GM21619 (cell line): Measurements from ENCODE around the gene FMNL1.

Experiments
- ATAC-seq: cut with Tn5 transposase; IDR thresholded peaks from one replicate; pipeline ENCODE4 v1.9.1; 2021; ENCODE audit not compliant: unreplicated experiment

The FMNL1 gene

GRCh38 chr17:45256114-45256966, 34.7 kb downstream of the FMNL1 start:
- no peak for ATAC-seq

GRCh38 chr17:45257115-45257514, 35.4 kb downstream of the FMNL1 start:
- no peak for ATAC-seq

- ATAC-seq: no peak
These were observed 37.3 kb downstream of the FMNL1 start for GRCh38 chr17:45258981-45259380.

- no peak for ATAC-seq
These were observed 38.6 kb downstream of the FMNL1 start for GRCh38 chr17:45260204-45260783.

GRCh38 chr17:45261577-45262515, 40.2 kb downstream of the FMNL1 start, which contains the start of gene SPATA32:
Gene SPATA32 (minus strand): TSS chr17:45262094. CDS start chr17:45262016, 78 bp downstream.
- peak; percentile 53 for ATAC-seq

- no peak for ATAC-seq
These were observed 41.1 kb downstream of the FMNL1 start for GRCh38 chr17:45262516-45263476.

GRCh38 chr17:45263477-45263860, 41.8 kb downstream of the FMNL1 start:
- no peak for ATAC-seq

- no peak for ATAC-seq
These were observed 42.7 kb downstream of the FMNL1 start for GRCh38 chr17:45264430-45264829.

- ATAC-seq: no peak
These were observed 43.3 kb downstream of the FMNL1 start for GRCh38 chr17:45264988-45265387.

- no peak for ATAC-seq
These were observed 44.1 kb downstream of the FMNL1 start for GRCh38 chr17:45265821-45266220.

GRCh38 chr17:45266372-45266926, 44.8 kb downstream of the FMNL1 start:
- ATAC-seq: no peak

GRCh38 chr17:45267436-45268055, 45.9 kb downstream of the FMNL1 start:
- ATAC-seq: no peak

- ATAC-seq: no peak
These were observed 48.2 kb downstream of the FMNL1 start for GRCh38 chr17:45269912-45270311.

GRCh38 chr17:45270828-45271418, 49.2 kb downstream of the FMNL1 start:
- ATAC-seq: no peak

- ATAC-seq: no peak
These were observed 49.9 kb downstream of the FMNL1 start for GRCh38 chr17:45271603-45272002.

- ATAC-seq: no peak
These were observed 51.9 kb downstream of the FMNL1 start for GRCh38 chr17:45273551-45273957.

GRCh38 chr17:45274033-45274432, 52.3 kb downstream of the FMNL1 start:
- ATAC-seq: no peak

GRCh38 chr17:45276031-45276430, 54.3 kb downstream of the FMNL1 start:
- no peak for ATAC-seq

- ATAC-seq: no peak
These were observed 55.6 kb downstream of the FMNL1 start for GRCh38 chr17:45277216-45277849.
